Endothelial cell of umbilical vein (primary cell): ENCODE results near the gene SLC38A11. TPM values are rescaled to one million over a fixed set of nuclear protein-coding genes. Genes with fewer than 3 reads are reported as not detected.

Experiments used
- BruUV-seq: library from RNA; stranded (reverse); fragments of 400-500 nt; replicated peaks from 2 replicates; lab custom pipeline; 2021; lab: Mats Ljungman, UMichigan
- CTCF ChIA-PET: fragments of 300-600, 350-600 bp; sonication (Branson Sonifier 250); formaldehyde crosslinking; loops from one replicate; lab custom pipeline; 2021; ENCODE audit warnings: antibody characterized with exemption, inconsistent platforms; lab: Charles Lee
- POLR2A ChIA-PET: fragments of 300-600, 350-600 bp; sonication (Branson Sonifier 250); formaldehyde crosslinking; loops from one replicate; lab custom pipeline; 2021; ENCODE audit warnings: antibody characterized with exemption, inconsistent platforms; lab: Charles Lee
- DNase-seq: peaks from one replicate; pipeline ENCODE4 v3.0.0-alpha.2; 2011; ENCODE audit warnings: low read depth, low spot score
- FAIRE-seq: peaks from 2 replicates; lab custom pipeline; 2011; peaks lifted over from hg19 to GRCh38; lab: Jason Lieb, UNC
- H2AFZ ChIP-seq: 2 replicates; pipeline ENCODE4 v1.6.0; 2012; ENCODE audit warnings: low read depth, low read length, control low read depth, inconsistent platforms
- H3K27ac ChIP-seq: 2 replicates; pipeline ENCODE4 v1.5.1; 2011; ENCODE audit warnings: low read depth, mild to moderate bottlenecking, control low read depth, low read length, moderate library complexity; ENCODE audit not compliant: insufficient read depth
- H3K27me3 ChIP-seq, 2 experiments: 2 replicates each; pipeline versions ENCODE4 v1.6.0 to v1.6.1; 2011; ENCODE audit warnings: low read length in 2 of 2, mixed read lengths in 1 of 2; ENCODE audit not compliant: control insufficient read depth in 2 of 2, insufficient read depth in 2 of 2
- H3K36me3 ChIP-seq, 2 experiments: 2 replicates in 1 of 2; 3 replicates in 1 of 2; pipeline ENCODE4 v1.5.1; 2011; ENCODE audit warnings: low read length in 2 of 2, mild to moderate bottlenecking in 1 of 2, moderate library complexity in 1 of 2; ENCODE audit not compliant: control insufficient read depth in 2 of 2, insufficient read depth in 2 of 2; ENCODE audit errors: extremely low read depth in 1 of 2
- H3K4me1 ChIP-seq: 3 replicates; pipeline ENCODE4 v1.5.1; 2011; ENCODE audit warnings: mild to moderate bottlenecking, low read length; ENCODE audit not compliant: control insufficient read depth, insufficient read depth; ENCODE audit errors: extremely low read depth
- H3K4me2 ChIP-seq: 2 replicates; pipeline ENCODE4 v1.6.1; 2011; ENCODE audit warnings: low read length, control low read depth, mixed read lengths; ENCODE audit not compliant: insufficient read depth
- H3K4me3 ChIP-seq, 3 experiments: fragments of 200-600 bp in 1 of 3; sonication (generic), shearing (Covaris generic) in 1 of 3; replicated peaks in 1 of 3; 2 replicates each; pipeline ENCODE4 v1.5.1; 2011 to 2016; ENCODE audit warnings: control low read depth in 3 of 3, low read length in 3 of 3, mild to moderate bottlenecking in 2 of 3, inconsistent platforms in 1 of 3, low read depth in 1 of 3, moderate library complexity in 1 of 3; ENCODE audit not compliant: insufficient read depth in 1 of 3
- H3K79me2 ChIP-seq: 2 replicates; pipeline ENCODE4 v1.6.0; 2012; ENCODE audit warnings: low read length, inconsistent platforms; ENCODE audit not compliant: control insufficient read depth, insufficient read depth
- H3K9ac ChIP-seq: replicated peaks from 2 replicates; pipeline ENCODE3; 2011; ENCODE audit warnings: low read length, control low read depth; ENCODE audit not compliant: insufficient read depth; ENCODE audit errors: extremely low read depth
- H3K9me1 ChIP-seq: replicated peaks from 3 replicates; pipeline ENCODE4 v1.6.0; 2011; ENCODE audit warnings: mild to moderate bottlenecking, low read length; ENCODE audit not compliant: control insufficient read depth, insufficient read depth; ENCODE audit errors: extremely low read depth
- H3K9me3 ChIP-seq: replicated peaks from 2 replicates; pipeline ENCODE4 v1.5.1; 2012; ENCODE audit warnings: low read length, inconsistent platforms; ENCODE audit not compliant: control insufficient read depth, insufficient read depth
- H4K20me1 ChIP-seq: replicated peaks from 2 replicates; pipeline ENCODE3; 2011; ENCODE audit warnings: mild to moderate bottlenecking, low read length; ENCODE audit not compliant: control insufficient read depth, insufficient read depth; ENCODE audit errors: extremely low read depth
- EZH2 ChIP-seq: IDR thresholded peaks from 2 replicates; pipeline ENCODE4 v1.6.1; 2012; ENCODE audit warnings: borderline replicate concordance, low read depth, mild to moderate bottlenecking, moderate library complexity, low read length, inconsistent platforms; ENCODE audit not compliant: severe bottlenecking
- FOS ChIP-seq: IDR thresholded peaks from 2 replicates; pipeline ENCODE4 v1.6.1; 2011; ENCODE audit warnings: mild to moderate bottlenecking, low read length, moderate library complexity, borderline replicate concordance; ENCODE audit not compliant: insufficient read depth
- GATA2 ChIP-seq: IDR thresholded peaks from 2 replicates; pipeline ENCODE4 v1.7.0; 2011; ENCODE audit warnings: low read depth, mild to moderate bottlenecking, moderate library complexity, mixed read lengths, low read length; ENCODE audit not compliant: insufficient read length, insufficient read depth
- JUN ChIP-seq: IDR thresholded peaks from 2 replicates; pipeline ENCODE4 v1.6.1; 2011; ENCODE audit warnings: borderline replicate concordance, low read depth; ENCODE audit not compliant: insufficient read length, insufficient read depth
- MYC ChIP-seq: IDR thresholded peaks from one replicate; pipeline ENCODE4 v1.6.1; 2011; ENCODE audit warnings: mild to moderate bottlenecking, low read depth, low read length
- POLR2A ChIP-seq: IDR thresholded peaks from 2 replicates; pipeline ENCODE4 v1.6.1; 2012; ENCODE audit warnings: low read depth, mild to moderate bottlenecking, control low read depth, low read length
- POLR2AphosphoS5 ChIP-seq: IDR thresholded peaks from 2 replicates; pipeline ENCODE4 v1.6.1; 2012; ENCODE audit warnings: low read depth, mild to moderate bottlenecking, control low read depth, low read length, moderate library complexity; ENCODE audit not compliant: insufficient read depth
- dilution Hi-C: fragments of 300-500 bp; cut with MboI; formaldehyde crosslinking; loops from one replicate; pipeline ENCODE4 v1.15.0; 2019; ENCODE audit warnings: low sequenced_read_pairs; ENCODE audit not compliant: extremely low pct_ligation_motif_present
- intact Hi-C: fragments of 100-400 bp; cut with micrococcal nuclease; formaldehyde crosslinking; loops from one replicate; pipeline ENCODE4 v1.10.0; 2022
- polyA plus RNA-seq, 4 experiments: library from polyadenylated mRNA; depleted of rRNA in 3 of 4; stranded (reverse) in 3 of 4; unstranded in 1 of 4; fragments of >200 nt; gene quantifications; 2 replicates each; pipeline versions ENCODE4 v1.2.1 to v1.2.3, GENCODE V29; 2011 to 2012; ENCODE audit warnings: missing spikeins in 1 of 4
- total RNA-seq: library from RNA; stranded (reverse); gene quantifications from 2 replicates; pipeline ENCODE4 v1.2.3, GENCODE V29; 2021
- TF ChIP-seq, protein P1 (sequence below): IDR thresholded peaks from 2 replicates; pipeline ENCODE4 v1.6.1; 2011; ENCODE audit not compliant: insufficient read depth, insufficient read length
- TF ChIP-seq, protein P2 (sequence below), 2 donors: IDR thresholded peaks; 1 replicate in 1 of 2; 2 replicates in 1 of 2; pipeline ENCODE4 v1.5.1; 2011; ENCODE audit warnings: low read length in 2 of 2, mild to moderate bottlenecking in 2 of 2, moderate library complexity in 2 of 2, control low read depth in 1 of 2, inconsistent platforms in 1 of 2, low read depth in 1 of 2; ENCODE audit not compliant: insufficient read depth in 1 of 2; ENCODE audit errors: extremely low read depth in 1 of 2

The SLC38A11 gene
- total and polyA plus RNA-seq, 2 donors (not counting 3 experiments of a cell fraction or from before 2014, with no cell fraction given) = not detected

DNA sequence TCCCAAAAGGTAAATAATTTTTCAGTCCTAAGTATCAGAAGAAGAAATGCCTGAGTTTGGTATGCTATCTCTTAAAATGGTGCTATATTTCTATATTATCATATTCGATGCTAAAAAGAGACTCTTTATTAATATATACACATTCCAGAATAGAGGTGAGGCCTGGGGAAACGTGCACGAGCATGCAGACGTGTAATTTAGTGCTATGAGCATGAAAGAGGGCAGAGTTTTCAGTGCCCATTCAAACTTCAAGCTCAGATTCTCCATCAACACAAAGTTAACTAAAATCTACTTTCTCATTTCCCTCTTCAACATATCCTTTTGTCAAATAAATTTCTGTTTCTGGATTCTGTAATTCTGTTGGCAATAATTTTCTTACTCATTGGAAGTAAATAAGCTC, 108.0 kb downstream of the SLC38A11 start:
- Histone ChIP-seq H3K4me3 (no peak overlapping the region), H4K20me1 (no peaks in the 10 kb centered on the region), H3K9me3 (no peaks in the 10 kb centered on the region), H3K4me2 (no peak overlapping the region), H3K9ac (no peak overlapping the region), H3K36me3 (no peaks in the 10 kb centered on the region), H3K79me2 (no peaks in the 10 kb centered on the region), H2AFZ (no peak overlapping the region), H3K27ac (no peak overlapping the region), H3K9me1 (no peaks in the 10 kb centered on the region), H3K27me3 (no peaks in the 10 kb centered on the region), H3K4me1 (peaks cover 3% of the 10 kb centered on the region)
- no peak for DNase-seq
- TF ChIP-seq, protein P1, sequence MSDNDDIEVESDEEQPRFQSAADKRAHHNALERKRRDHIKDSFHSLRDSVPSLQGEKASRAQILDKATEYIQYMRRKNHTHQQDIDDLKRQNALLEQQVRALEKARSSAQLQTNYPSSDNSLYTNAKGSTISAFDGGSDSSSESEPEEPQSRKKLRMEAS = no peak
- TF ChIP-seq, protein P2, sequence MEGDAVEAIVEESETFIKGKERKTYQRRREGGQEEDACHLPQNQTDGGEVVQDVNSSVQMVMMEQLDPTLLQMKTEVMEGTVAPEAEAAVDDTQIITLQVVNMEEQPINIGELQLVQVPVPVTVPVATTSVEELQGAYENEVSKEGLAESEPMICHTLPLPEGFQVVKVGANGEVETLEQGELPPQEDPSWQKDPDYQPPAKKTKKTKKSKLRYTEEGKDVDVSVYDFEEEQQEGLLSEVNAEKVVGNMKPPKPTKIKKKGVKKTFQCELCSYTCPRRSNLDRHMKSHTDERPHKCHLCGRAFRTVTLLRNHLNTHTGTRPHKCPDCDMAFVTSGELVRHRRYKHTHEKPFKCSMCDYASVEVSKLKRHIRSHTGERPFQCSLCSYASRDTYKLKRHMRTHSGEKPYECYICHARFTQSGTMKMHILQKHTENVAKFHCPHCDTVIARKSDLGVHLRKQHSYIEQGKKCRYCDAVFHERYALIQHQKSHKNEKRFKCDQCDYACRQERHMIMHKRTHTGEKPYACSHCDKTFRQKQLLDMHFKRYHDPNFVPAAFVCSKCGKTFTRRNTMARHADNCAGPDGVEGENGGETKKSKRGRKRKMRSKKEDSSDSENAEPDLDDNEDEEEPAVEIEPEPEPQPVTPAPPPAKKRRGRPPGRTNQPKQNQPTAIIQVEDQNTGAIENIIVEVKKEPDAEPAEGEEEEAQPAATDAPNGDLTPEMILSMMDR (IDR thresholded peaks at IDR 0.05; ENCODE audit: extremely low read depth in 1 of 2, insufficient read depth in 1 of 2, low read depth in 1 of 2, low read length in 2 of 2) = no peak
- TF ChIP-seq POLR2AphosphoS5 (no peak), JUN (no peak), MYC (no peak), GATA2 (no peak), FOS (no peak), POLR2A (no peak), EZH2 (no peak)
- POLR2A ChIA-PET = no interaction called here
- intact Hi-C loops (no loop called here), dilution Hi-C loops (no loop called here)
- BruUV-seq = no TSS peak
- CTCF ChIA-PET = interaction anchor here (0.9 to 1.5 kb wide), 8 partner anchors 12 to 113 kb away, joined by 3 to 6 read pairs (median 4); no protein-coding TSS in a partner anchor
- no peak for FAIRE-seq
